Ishikawa (cell line): ENCODE results near the gene KASH5.

Experiments
- CEBPB ChIP-seq: IDR thresholded peaks from 2 replicates; pipeline ENCODE4 v1.6.1; 2012
- CREB1 ChIP-seq: IDR thresholded peaks from 2 replicates; pipeline ENCODE4 v1.6.1; 2012; ENCODE audit warnings: low read depth
- EGR1 ChIP-seq: IDR thresholded peaks from 2 replicates; pipeline ENCODE4 v1.6.1; 2012
- EP300 ChIP-seq: IDR thresholded peaks from 2 replicates; pipeline ENCODE4 v1.6.1; 2012; ENCODE audit warnings: borderline replicate concordance
- FOXM1 ChIP-seq: IDR thresholded peaks from 2 replicates; pipeline ENCODE4 v1.6.1; 2012; ENCODE audit warnings: low read depth, borderline replicate concordance
- MAX ChIP-seq: IDR thresholded peaks from 2 replicates; pipeline ENCODE4 v1.6.1; 2012
- NFIC ChIP-seq: IDR thresholded peaks from 2 replicates; pipeline ENCODE4 v1.6.1; 2012
- RAD21 ChIP-seq: IDR thresholded peaks from 2 replicates; pipeline ENCODE4 v1.6.1; 2012; ENCODE audit warnings: low read depth
- REST ChIP-seq: IDR thresholded peaks from 2 replicates; pipeline ENCODE4 v1.6.1; 2012; ENCODE audit warnings: low read depth, mild to moderate bottlenecking
- TAF1 ChIP-seq: IDR thresholded peaks from 2 replicates; pipeline ENCODE4 v1.6.1; 2012; ENCODE audit warnings: low read depth, mild to moderate bottlenecking
- TCF12 ChIP-seq: IDR thresholded peaks from 2 replicates; pipeline ENCODE4 v1.6.1; 2012; ENCODE audit warnings: low read depth
- TEAD4 ChIP-seq: IDR thresholded peaks from 2 replicates; pipeline ENCODE4 v1.6.1; 2012
- USF1 ChIP-seq: IDR thresholded peaks from 2 replicates; pipeline ENCODE4 v1.6.1; 2012
- YY1 ChIP-seq: IDR thresholded peaks from 2 replicates; pipeline ENCODE4 v1.6.1; 2012; ENCODE audit warnings: low read depth
- ZBTB7A ChIP-seq: IDR thresholded peaks from 2 replicates; pipeline ENCODE4 v1.6.1; 2012; ENCODE audit warnings: low read depth

KASH5 gene

GRCh38 chr19:49450405-49450804 is 62.4 kb downstream of the KASH5 start:
- TF ChIP-seq RAD21 (no peak), EGR1 (no peak), REST (no peak), YY1 (no peak), USF1 (no peak), ZBTB7A (no peak), NFIC (no peak), MAX (no peak), CREB1 (no peak), CEBPB (no peak), TAF1 (no peak), FOXM1 (no peak), EP300 (no peak), TCF12 (no peak), TEAD4 (no peak)

GRCh38 chr19:49451430-49452181 is 63.6 kb downstream of the KASH5 start, which contains the start of gene PIH1D1:
Gene PIH1D1, minus strand, starts transcription at chr19:49451814. Its CDS starts 240 bp downstream, at chr19:49451574.
- peak; percentile 70 for TF ChIP-seq MAX
- peak; percentile 3; the same call in 1 of the 2 replicates for TF ChIP-seq YY1
- no peak; the same call in 1 of the 2 replicates for TF ChIP-seq TCF12
- TF ChIP-seq TAF1, result peak; percentile 71; the same call in 1 of the 2 replicates
- no peak for TF ChIP-seq NFIC

- TF ChIP-seq USF1 (peak; percentile 95), CEBPB (no peak), TAF1 (peak; percentile 77), FOXM1 (no peak), RAD21 (no peak), YY1 (0 out of 2 replicates have a peak, but pooled peaks have one; percentile 6), MAX (peak; percentile 93), TCF12 (no peak; the same call in none of the 2 replicates), TEAD4 (no peak), EGR1 (no peak), REST (no peak), ZBTB7A (no peak), EP300 (no peak)
Measured at GRCh38 chr19:49453013-49453756, 65.1 kb downstream of the KASH5 start, which contains the start of gene ALDH16A1. Gene ALDH16A1, plus strand, starts transcription at chr19:49453225. Its CDS starts 107 bp downstream, at chr19:49453332.

GRCh38 chr19:49453757-49454240 is 65.8 kb downstream of the KASH5 start:
- no peak for TF ChIP-seq USF1

- no peak for TF ChIP-seq EP300
Measured at GRCh38 chr19:49455773-49456172, 67.7 kb downstream of the KASH5 start.
